ENCODE data around the gene PSME1. TPM values are rescaled to one million over a fixed set of nuclear protein-coding genes. Genes with fewer than 3 reads are reported as not detected.

PSME1 gene
- total and polyA plus RNA-seq, 5 donors: 99.8 to 141 (median 104) TPM

GRCh38 chr14:24095271-24096068 lies 40.5 kb upstream of the PSME1 start:
- DNase-seq (peak; percentile 65 to 82 (median 80)), ATAC-seq (peak; percentile 15 to 31)
- Histone ChIP-seq H3K27ac (ENCODE audit: low read length) (peak overlapping the region; percentile 83), H3K4me3 (ENCODE audit: low read length) (peak overlapping the region; percentile 65), H3K4me1 (ENCODE audit: control insufficient read depth, insufficient read depth, low read length) (peaks cover 6% of the 10 kb centered on the region), H3K9me3 (ENCODE audit: control insufficient read depth, low read length) (no peaks in the 10 kb centered on the region), H3K27me3 (ENCODE audit: control insufficient read depth, insufficient read depth) (no peaks in the 10 kb centered on the region)
- WGBS: 54% methylated on average over 12 of the region's 12 CpGs
- intact Hi-C loops (cut with DNase I): loop anchor here in 2 of 4 donors (10.0 kb wide), 1 partner anchor 111 kb away; the partner anchor contains the start of gene DHRS4L2 (in 2 of the 2)

- WGBS: 95% methylated on average over 8 of the region's 8 CpGs
These were observed 39.3 kb upstream of the PSME1 start for GRCh38 chr14:24096545-24097181.

GRCh38 chr14:24098229-24098926 lies 37.6 kb upstream of the PSME1 start:
- intact Hi-C loops (cut with DNase I): loop anchor here in 2 of 4 donors (10.0 kb wide), 1 partner anchor 114 kb away; the partner anchor contains the start of gene DHRS4L2 (in 2 of the 2)
- 94% methylated on average over 16 of the region's 16 CpGs for WGBS
- ATAC-seq (no peak), DNase-seq (no peak)
- Histone ChIP-seq H3K4me3 (ENCODE audit: low read length) (no peak overlapping the region), H3K4me1 (ENCODE audit: control insufficient read depth, insufficient read depth, low read length) (peaks cover 6% of the 10 kb centered on the region), H3K27me3 (ENCODE audit: control insufficient read depth, insufficient read depth) (no peaks in the 10 kb centered on the region), H3K9me3 (ENCODE audit: control insufficient read depth, low read length) (no peaks in the 10 kb centered on the region), H3K27ac (ENCODE audit: low read length) (no peak overlapping the region)

More at GRCh38 chr14:24096545-24097181, 39.3 kb upstream of the PSME1 start:
- H3K9me3 ChIP-seq (ENCODE audit: control insufficient read depth, low read length): no peaks in the 10 kb centered on the region
- peaks cover 6% of the 10 kb centered on the region for H3K4me1 ChIP-seq (ENCODE audit: control insufficient read depth, insufficient read depth, low read length)
- no peak for ATAC-seq
- no peak overlapping the region for H3K27ac ChIP-seq (ENCODE audit: low read length)
- no peak overlapping the region for H3K4me3 ChIP-seq (ENCODE audit: low read length)
- intact Hi-C loops (cut with DNase I): loop anchor here in 2 of 4 donors (10.0 kb wide), 1 partner anchor 112 kb away; the partner anchor contains the start of gene DHRS4L2 (in 2 of the 2)
- DNase-seq: no peak
- no peaks in the 10 kb centered on the region for H3K27me3 ChIP-seq (ENCODE audit: control insufficient read depth, insufficient read depth)

- H3K4me1 ChIP-seq (ENCODE audit: control insufficient read depth, insufficient read depth, low read length): peaks cover 4% of the 10 kb centered on the region
- H3K27ac ChIP-seq (ENCODE audit: low read length): no peak overlapping the region
- intact Hi-C loops (cut with DNase I): loop anchor here in 2 of 4 donors (10.0 kb wide), 1 partner anchor 114 kb away; the partner anchor contains the start of gene DHRS4L2 (in 2 of the 2)
- H3K9me3 ChIP-seq (ENCODE audit: control insufficient read depth, low read length): no peaks in the 10 kb centered on the region
- 82% methylated on average over 17 of the region's 17 CpGs for WGBS
- no peak for DNase-seq
- ATAC-seq: no peak
- no peaks in the 10 kb centered on the region for H3K27me3 ChIP-seq (ENCODE audit: control insufficient read depth, insufficient read depth)
- no peak overlapping the region for H3K4me3 ChIP-seq (ENCODE audit: low read length)
These were observed 36.8 kb upstream of the PSME1 start for GRCh38 chr14:24098927-24099813.

GRCh38 chr14:24100197-24100981 lies 35.6 kb upstream of the PSME1 start:
- Histone ChIP-seq H3K27me3 (ENCODE audit: control insufficient read depth, insufficient read depth) (no peaks in the 10 kb centered on the region), H3K4me3 (ENCODE audit: low read length) (no peak overlapping the region), H3K27ac (ENCODE audit: low read length) (no peak overlapping the region), H3K4me1 (ENCODE audit: control insufficient read depth, insufficient read depth, low read length) (no peaks in the 10 kb centered on the region), H3K9me3 (ENCODE audit: control insufficient read depth, low read length) (no peaks in the 10 kb centered on the region)
- no peak for DNase-seq
- 78% methylated on average over 4 of the region's 4 CpGs for WGBS
- ATAC-seq: no peak
- intact Hi-C loops (cut with DNase I): loop anchor here in 2 of 4 donors (10.0 kb wide), 1 partner anchor 46 kb away; the partner anchor contains the start of gene CARMIL3 (in 2 of the 2)

GRCh38 chr14:24100982-24101494 lies 35.0 kb upstream of the PSME1 start:
- H3K9me3 ChIP-seq (ENCODE audit: control insufficient read depth, low read length): no peaks in the 10 kb centered on the region
- intact Hi-C loops (cut with DNase I): loop anchor here in 2 of 4 donors (10.0 kb wide), 1 partner anchor 46 kb away; the partner anchor contains the start of gene CARMIL3 (in 2 of the 2)
- 94% methylated on average over 3 of the region's 3 CpGs for WGBS
- H3K4me1 ChIP-seq (ENCODE audit: control insufficient read depth, insufficient read depth, low read length): no peaks in the 10 kb centered on the region
- no peaks in the 10 kb centered on the region for H3K27me3 ChIP-seq (ENCODE audit: control insufficient read depth, insufficient read depth)
- no peak overlapping the region for H3K27ac ChIP-seq (ENCODE audit: low read length)
- ATAC-seq (no peak), DNase-seq (no peak)
- H3K4me3 ChIP-seq (ENCODE audit: low read length): no peak overlapping the region

GRCh38 chr14:24102357-24103048 lies 33.5 kb upstream of the PSME1 start:
- DNase-seq (no peak), ATAC-seq (no peak)
- Histone ChIP-seq H3K9me3 (ENCODE audit: control insufficient read depth, low read length) (no peaks in the 10 kb centered on the region), H3K27ac (ENCODE audit: low read length) (no peak overlapping the region), H3K4me3 (ENCODE audit: low read length) (no peak overlapping the region), H3K27me3 (ENCODE audit: control insufficient read depth, insufficient read depth) (no peaks in the 10 kb centered on the region), H3K4me1 (ENCODE audit: control insufficient read depth, insufficient read depth, low read length) (no peaks in the 10 kb centered on the region)
- 92% methylated on average over 7 of the region's 7 CpGs for WGBS
- intact Hi-C loops (cut with DNase I): loop anchor here in 2 of 4 donors (10.0 kb wide), 1 partner anchor 48 kb away; the partner anchor contains the start of gene CARMIL3 (in 2 of the 2)

GRCh38 chr14:24103451-24103850 lies 32.5 kb upstream of the PSME1 start:
- DNase-seq (no peak), ATAC-seq (no peak)
- Histone ChIP-seq H3K27me3 (ENCODE audit: control insufficient read depth, insufficient read depth) (no peaks in the 10 kb centered on the region), H3K27ac (ENCODE audit: low read length) (no peak overlapping the region), H3K4me3 (ENCODE audit: low read length) (no peak overlapping the region), H3K9me3 (ENCODE audit: control insufficient read depth, low read length) (no peaks in the 10 kb centered on the region), H3K4me1 (ENCODE audit: control insufficient read depth, insufficient read depth, low read length) (no peaks in the 10 kb centered on the region)
- intact Hi-C loops (cut with DNase I): loop anchor here in 2 of 4 donors (10.0 kb wide), 1 partner anchor 49 kb away; the partner anchor contains the start of gene CARMIL3 (in 2 of the 2)
- 91% methylated on average over 13 of the region's 13 CpGs for WGBS

Measured in right cardiac atrium (tissue), 5 donors.